Transverse colon (tissue), 4 donors: ENCODE results near the gene SRPRA. TPM values are rescaled to one million over a fixed set of nuclear protein-coding genes. Genes with fewer than 3 reads are reported as not detected.

ENCODE experiments used
- DNase-seq: peaks from one replicate; pipeline ENCODE4 v3.0.0-alpha.2; 2019
- H3K27ac ChIP-seq, 4 donors: fragments of 200-600 bp; sonication (generic); 2 replicates each; pipeline ENCODE4 v1.5.1; 2016 to 2018; ENCODE audit warnings: inconsistent platforms in 4 of 4
- H3K27me3 ChIP-seq: fragments of 200-600 bp; sonication (generic); 2 replicates; pipeline ENCODE4 v1.5.1; 2017; ENCODE audit warnings: inconsistent platforms
- H3K36me3 ChIP-seq, 4 donors: fragments of 200-600 bp; sonication (generic); 2 replicates each; pipeline ENCODE4 v1.5.1; 2017 to 2019; ENCODE audit warnings: inconsistent platforms in 4 of 4
- H3K4me1 ChIP-seq, 4 donors: fragments of 200-600 bp; sonication (generic); 2 replicates each; pipeline ENCODE4 v1.5.1; 2017 to 2020; ENCODE audit warnings: inconsistent platforms in 4 of 4
- H3K4me3 ChIP-seq, 4 donors: fragments of 200-600 bp; sonication (generic); 1 replicate in 1 of 4; 2 replicates in 3 of 4; pipeline versions ENCODE4 v1.5.1 to v1.6.1; 2017 to 2019; ENCODE audit warnings: inconsistent platforms in 4 of 4
- H3K9me3 ChIP-seq, 2 donors: fragments of 200-600 bp; sonication (generic); 2 replicates each; pipeline ENCODE4 v1.5.1; 2017 to 2019; ENCODE audit warnings: inconsistent platforms in 2 of 2
- EP300 ChIP-seq: sonication (generic); formaldehyde crosslinking; IDR thresholded peaks from one replicate; pipeline ENCODE4 v1.6.1; 2017; ENCODE audit warnings: antibody characterized with exemption, low read depth
- POLR2A ChIP-seq: fragments of 450-650 bp; IDR thresholded peaks from one replicate; pipeline ENCODE4 v1.6.1; 2016; ENCODE audit warnings: antibody characterized with exemption, mild to moderate bottlenecking, moderate library complexity
- POLR2AphosphoS5 ChIP-seq, 3 donors: sonication (generic); formaldehyde crosslinking; IDR thresholded peaks; one replicate each; pipeline ENCODE4 v1.6.1; 2016; ENCODE audit warnings: antibody characterized with exemption in 3 of 3
- WGBS, 2 donors: methylation state at CpG; one replicate each; pipeline ENCODE4 v1.1.5; 2018; ENCODE audit warnings: low coverage in 1 of 2; 5-methylcytosine and 5-hydroxymethylcytosine counted together
- in situ Hi-C, 4 donors: fragments of 200-750 bp; cut with MboI; loops; one replicate each; pipeline versions ENCODE4 v1.15.0 to v1.15.1; 2017; ENCODE audit warnings: low sequenced_read_pairs in 3 of 4, low pct_ligation_motif_present in 1 of 4, low pct_unique_long_range_greater_than_20kb in 1 of 4
- intact Hi-C: fragments of 100-400 bp; cut with DNase I; formaldehyde crosslinking; loops from one replicate; pipeline ENCODE4 v1.15.1; 2023; ENCODE audit warnings: low total_unique reads
- total RNA-seq, 4 donors: library from RNA; depleted of rRNA; stranded (reverse); fragments of >200 nt; gene quantifications; one replicate each; pipeline ENCODE4 v1.1.0, GENCODE V29; 2016
- TF ChIP-seq, protein P1 (sequence below), 5 experiments: fragments of 200-600 bp in 3 of 5; fragments of 450-650 bp in 2 of 5; sonication (generic) in 3 of 5; IDR thresholded peaks; 1 replicate in 2 of 5; 2 replicates in 3 of 5; pipeline ENCODE4 v1.5.1; 2016 to 2017; ENCODE audit warnings: antibody characterized with exemption in 5 of 5, inconsistent platforms in 3 of 5, mild to moderate bottlenecking in 2 of 5, moderate library complexity in 1 of 5

The SRPRA gene, protein sequence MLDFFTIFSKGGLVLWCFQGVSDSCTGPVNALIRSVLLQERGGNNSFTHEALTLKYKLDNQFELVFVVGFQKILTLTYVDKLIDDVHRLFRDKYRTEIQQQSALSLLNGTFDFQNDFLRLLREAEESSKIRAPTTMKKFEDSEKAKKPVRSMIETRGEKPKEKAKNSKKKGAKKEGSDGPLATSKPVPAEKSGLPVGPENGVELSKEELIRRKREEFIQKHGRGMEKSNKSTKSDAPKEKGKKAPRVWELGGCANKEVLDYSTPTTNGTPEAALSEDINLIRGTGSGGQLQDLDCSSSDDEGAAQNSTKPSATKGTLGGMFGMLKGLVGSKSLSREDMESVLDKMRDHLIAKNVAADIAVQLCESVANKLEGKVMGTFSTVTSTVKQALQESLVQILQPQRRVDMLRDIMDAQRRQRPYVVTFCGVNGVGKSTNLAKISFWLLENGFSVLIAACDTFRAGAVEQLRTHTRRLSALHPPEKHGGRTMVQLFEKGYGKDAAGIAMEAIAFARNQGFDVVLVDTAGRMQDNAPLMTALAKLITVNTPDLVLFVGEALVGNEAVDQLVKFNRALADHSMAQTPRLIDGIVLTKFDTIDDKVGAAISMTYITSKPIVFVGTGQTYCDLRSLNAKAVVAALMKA
- total RNA-seq = 10 to 100 TPM; 18.9 to 66.5 (median 63.5) TPM

DNA sequence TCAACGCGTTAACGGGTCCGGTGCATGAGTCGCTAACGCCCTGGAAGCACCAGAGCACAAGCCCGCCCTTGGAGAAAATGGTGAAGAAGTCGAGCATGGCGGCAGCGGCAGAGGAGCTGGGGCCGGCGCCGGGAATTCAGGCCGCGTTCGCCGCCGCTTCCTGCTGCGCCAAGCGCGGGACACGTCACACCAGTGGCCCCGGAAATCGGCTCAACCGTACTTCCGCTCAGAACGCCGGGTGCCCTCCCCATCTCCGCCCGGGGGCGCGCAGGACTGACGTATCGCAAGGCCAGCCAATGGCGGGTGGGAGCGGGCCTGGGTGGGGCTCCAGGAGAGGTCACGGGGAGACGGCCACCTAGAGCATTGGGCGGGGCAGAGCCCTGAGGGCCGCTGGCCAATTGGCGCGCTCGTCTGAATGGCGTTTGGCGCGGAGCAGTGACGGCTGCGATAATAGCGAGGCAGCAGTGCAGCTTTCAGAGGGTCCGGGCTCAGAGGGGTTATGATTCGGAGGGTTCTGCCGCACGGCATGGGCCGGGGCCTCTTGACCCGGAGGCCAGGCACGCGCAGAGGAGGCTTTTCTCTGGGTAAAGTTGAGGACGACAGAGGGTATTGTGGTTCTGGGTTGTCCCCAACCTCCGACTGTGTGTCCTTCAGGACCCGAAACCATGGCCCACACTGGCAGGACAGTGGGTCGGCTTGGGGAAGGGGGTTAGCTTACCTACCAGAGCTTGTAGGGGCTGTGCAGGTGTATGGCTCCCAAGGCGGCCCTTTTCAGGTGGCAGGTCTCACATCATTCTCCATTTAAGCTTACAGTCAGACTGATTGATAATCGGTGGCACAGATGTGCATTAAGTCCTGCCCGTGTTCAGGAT lies at the start of gene SRPRA, which contains the start of gene FOXRED1:
SRPRA (minus strand) TSS at position 188 of the 872 bp plus-strand sequence; CDS start at position 97, 91 bp downstream.
FOXRED1 (plus strand) TSS at position 447 of the 872 bp plus-strand sequence; CDS start at position 500, 53 bp downstream.
- H3K27me3 ChIP-seq = no peaks in the 10 kb centered on the region
- intact Hi-C loops (no loop called here), in situ Hi-C loops (no loop called here)
- TF ChIP-seq EP300 (peak; percentile 54), POLR2A (peak; percentile 90), POLR2AphosphoS5 (IDR thresholded peaks at IDR 0.05) (peak; percentile 82 to 96 (median 92))
- TF ChIP-seq, protein P1, sequence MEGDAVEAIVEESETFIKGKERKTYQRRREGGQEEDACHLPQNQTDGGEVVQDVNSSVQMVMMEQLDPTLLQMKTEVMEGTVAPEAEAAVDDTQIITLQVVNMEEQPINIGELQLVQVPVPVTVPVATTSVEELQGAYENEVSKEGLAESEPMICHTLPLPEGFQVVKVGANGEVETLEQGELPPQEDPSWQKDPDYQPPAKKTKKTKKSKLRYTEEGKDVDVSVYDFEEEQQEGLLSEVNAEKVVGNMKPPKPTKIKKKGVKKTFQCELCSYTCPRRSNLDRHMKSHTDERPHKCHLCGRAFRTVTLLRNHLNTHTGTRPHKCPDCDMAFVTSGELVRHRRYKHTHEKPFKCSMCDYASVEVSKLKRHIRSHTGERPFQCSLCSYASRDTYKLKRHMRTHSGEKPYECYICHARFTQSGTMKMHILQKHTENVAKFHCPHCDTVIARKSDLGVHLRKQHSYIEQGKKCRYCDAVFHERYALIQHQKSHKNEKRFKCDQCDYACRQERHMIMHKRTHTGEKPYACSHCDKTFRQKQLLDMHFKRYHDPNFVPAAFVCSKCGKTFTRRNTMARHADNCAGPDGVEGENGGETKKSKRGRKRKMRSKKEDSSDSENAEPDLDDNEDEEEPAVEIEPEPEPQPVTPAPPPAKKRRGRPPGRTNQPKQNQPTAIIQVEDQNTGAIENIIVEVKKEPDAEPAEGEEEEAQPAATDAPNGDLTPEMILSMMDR (IDR thresholded peaks at IDR 0.05) = no peak
- H3K4me3 ChIP-seq = peak within 1 kb of the TSS; percentile 68 to 95 (median 82)
- H3K9me3 ChIP-seq = no peaks in the 10 kb centered on the region
- H3K36me3 ChIP-seq = peaks cover 0 to 28% (median 13%) of the 10 kb centered on the region in 4 donors
- 1% methylated on average over 48 of the region's 64 CpGs; no CpG with 5 or more reads in 1 of the 2 donors for WGBS, 2 donors
- peak within 1 kb of the TSS; percentile 88 to 98 (median 92) for H3K27ac ChIP-seq
- DNase-seq = peak; percentile 100
- peaks cover 9 to 21% (median 15%) of the 10 kb centered on the region in 4 donors for H3K4me1 ChIP-seq

- H3K27ac ChIP-seq = peak overlapping the region; percentile 79 to 90 (median 82)
- H3K36me3 ChIP-seq = no peaks in the 10 kb centered on the region
- H3K9me3 ChIP-seq = no peaks in the 10 kb centered on the region
- intact Hi-C loops = loop anchor here (10.0 kb wide), 1 partner anchor 117 kb away; no protein-coding TSS in a partner anchor
- in situ Hi-C loops = loop anchor here in 3 of 4 donors (10.0 to 25.0 kb wide), 4 partner anchors 94 to 169 kb away; no protein-coding TSS in a partner anchor
- H3K27me3 ChIP-seq = no peaks in the 10 kb centered on the region
- TF ChIP-seq, protein P1 (IDR thresholded peaks at IDR 0.05) = no peak
- TF ChIP-seq EP300 (no peak), POLR2A (no peak)
- H3K4me3 ChIP-seq = peak overlapping the region in 1 of 4 donors; percentile 27
- WGBS, 2 donors = 41 to 51% methylated on average over 2 to 14 of the region's 14 CpGs
- peaks cover 9 to 23% (median 18%) of the 10 kb centered on the region in 4 donors for H3K4me1 ChIP-seq
- DNase-seq = peak; percentile 53
Measured at GRCh38 chr11:126317756-126318573, 49.3 kb upstream of the SRPRA start.

DNA sequence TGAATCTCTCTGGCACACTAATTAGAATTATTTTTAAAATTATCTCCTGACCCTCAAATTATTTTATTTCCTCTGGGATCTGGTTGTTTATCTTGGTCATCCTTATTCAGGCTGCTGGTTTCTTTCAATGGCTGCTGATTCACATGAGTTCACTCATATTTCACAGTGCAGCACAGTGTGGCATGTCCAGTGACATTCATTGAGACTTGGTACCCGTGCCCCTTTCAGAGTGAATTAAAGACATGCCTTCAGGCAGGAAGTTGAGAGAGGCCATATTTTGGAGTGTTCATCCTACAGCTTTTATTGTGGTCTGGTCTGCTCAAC lies 48.7 kb upstream of the SRPRA start:
- H3K36me3 ChIP-seq = no peaks in the 10 kb centered on the region
- in situ Hi-C loops = loop anchor here in 3 of 4 donors (10.0 to 25.0 kb wide), 4 partner anchors 95 to 170 kb away; no protein-coding TSS in a partner anchor
- intact Hi-C loops = loop anchor here (10.0 kb wide), 1 partner anchor 117 kb away; no protein-coding TSS in a partner anchor
- WGBS, 2 donors = 52% methylated on average over 1 of the region's 1 CpG; no CpG with 5 or more reads in 1 of the 2 donors
- H3K4me1 ChIP-seq = peaks cover 9 to 28% (median 21%) of the 10 kb centered on the region in 4 donors
- no peaks in the 10 kb centered on the region for H3K9me3 ChIP-seq
- H3K27me3 ChIP-seq = no peaks in the 10 kb centered on the region
- no peak overlapping the region for H3K4me3 ChIP-seq
- H3K27ac ChIP-seq = peak overlapping the region; percentile 79 to 90 (median 82)
- no peak for DNase-seq
- TF ChIP-seq, protein P1 (IDR thresholded peaks at IDR 0.05) = no peak
- no peak for TF ChIP-seq EP300
- TF ChIP-seq POLR2AphosphoS5 (IDR thresholded peaks at IDR 0.05) = no peak
- no peak for TF ChIP-seq POLR2A
